K562 (cell line): ENCODE measurements around the gene MRAS. TPM values are rescaled to one million over a fixed set of nuclear protein-coding genes. Genes with fewer than 3 reads are reported as not detected.

ENCODE experiments used
- NCOA6 ChIP-seq: fragments of 450-650 bp; IDR thresholded peaks from 2 replicates; pipeline ENCODE4 v1.6.1; 2017; ENCODE audit warnings: mild to moderate bottlenecking
- NEUROD1 ChIP-seq: fragments of 150-350 bp; IDR thresholded peaks from 2 replicates; pipeline ENCODE4 v1.6.1; 2014; ENCODE audit warnings: borderline replicate concordance, low read length, low read depth; ENCODE audit not compliant: partially characterized antibody
- POLR2H ChIP-seq: IDR thresholded peaks from 2 replicates; pipeline ENCODE4 v1.6.1; 2016; ENCODE audit warnings: missing genetic modification characterization, low read depth, mild to moderate bottlenecking, control low read depth, missing compliant biosample characterization, moderate library complexity
- THRAP3 ChIP-seq: fragments of 450-650 bp; IDR thresholded peaks from 2 replicates; pipeline ENCODE4 v1.6.1; 2016; ENCODE audit warnings: mild to moderate bottlenecking, inconsistent platforms, borderline replicate concordance
- ZNF707 ChIP-seq: fragments of 250-450 bp; sonication (Bioruptor Pico); conservative IDR thresholded peaks from 2 replicates; pipeline ENCODE4 v1.8.0; 2022; ENCODE audit warnings: inconsistent platforms, mild to moderate bottlenecking, moderate library complexity
- ZNF717 ChIP-seq: fragments of 250-450 bp; sonication (Bioruptor Pico); IDR thresholded peaks from 2 replicates; pipeline ENCODE4 v1.5.0; 2021
- ZNF778 ChIP-seq: fragments of 450-650 bp; formaldehyde crosslinking; IDR thresholded peaks from 2 replicates; pipeline ENCODE4 v1.4.0; 2020; ENCODE audit warnings: mild to moderate bottlenecking, moderate library complexity
- polyA plus RNA-seq, 8 experiments: library from polyadenylated mRNA; depleted of rRNA in 4 of 8; stranded (reverse) in 5 of 8; unstranded in 3 of 8; fragments of >200 nt; fragmentation: Nextera tagmentation in 2 of 8; fragmentation: Illumina TruSeq in 1 of 8; extraction: Ambion mirVana in 2 of 8; extraction: Trizol in 1 of 8; gene quantifications; 2 replicates each; pipeline versions ENCODE4 v1.2.1 to v1.2.3, GENCODE V29; 2011 to 2014; ENCODE audit warnings: inconsistent platforms in 1 of 8, missing spikeins in 1 of 8
- total RNA-seq, 7 experiments: library from RNA; depleted of rRNA in 6 of 7; stranded (reverse); fragments of >200 nt in 6 of 7; fragmentation: Illumina TruSeq in 2 of 7; extraction: Trizol in 2 of 7; gene quantifications; 2 replicates each; pipeline versions ENCODE4 v1.2.1 to v1.2.3, GENCODE V29; 2011 to 2021; ENCODE audit warnings: low replicate concordance in 1 of 7
- TF ChIP-seq, protein P1 (sequence below): fragments of 450-650 bp; IDR thresholded peaks from 2 replicates; pipeline ENCODE4 v1.6.1; 2016; ENCODE audit warnings: antibody characterized with exemption
- TF ChIP-seq, protein P2 (sequence below), 2 experiments: fragments of 450-650 bp in 1 of 2; sonication (generic) in 1 of 2; formaldehyde crosslinking in 1 of 2; IDR thresholded peaks; 2 replicates each; pipeline versions ENCODE4 v1.7.1 to v1.9.0; 2016 to 2022; ENCODE audit warnings: inconsistent platforms in 1 of 2, mild to moderate bottlenecking in 1 of 2, missing genetic modification reagents in 1 of 2

Gene MRAS
- total and polyA plus RNA-seq, 9 of the 15 experiments (the other 6 are each of a cell fraction or from before 2014, with no cell fraction given): 1.5 to 10.0 (median 5.0) TPM

DNA sequence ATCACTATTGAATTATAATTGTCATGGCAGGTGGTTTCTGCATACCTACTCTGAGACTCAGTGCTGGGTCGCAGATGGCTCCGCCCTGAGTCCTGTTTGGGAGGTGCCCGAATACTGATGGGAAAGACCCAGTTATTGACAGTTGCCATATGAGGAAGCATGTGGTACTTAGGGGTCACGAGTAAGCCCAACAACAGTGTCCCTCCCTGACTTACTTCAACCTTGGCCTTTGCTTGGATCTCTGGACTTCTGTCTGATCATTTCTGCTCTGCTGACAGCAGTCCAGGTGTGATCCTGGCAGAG lies 16.8 kb downstream of the MRAS start (continued):
- TF ChIP-seq NEUROD1 (no peak), POLR2H (no peak), THRAP3 (no peak), NCOA6 (no peak), ZNF778 (CRISPR knock-in tag) (no peak), ZNF707 (CRISPR knock-in tag) (no peak), ZNF717 (CRISPR knock-in tag) (no peak)
- TF ChIP-seq, protein P1, sequence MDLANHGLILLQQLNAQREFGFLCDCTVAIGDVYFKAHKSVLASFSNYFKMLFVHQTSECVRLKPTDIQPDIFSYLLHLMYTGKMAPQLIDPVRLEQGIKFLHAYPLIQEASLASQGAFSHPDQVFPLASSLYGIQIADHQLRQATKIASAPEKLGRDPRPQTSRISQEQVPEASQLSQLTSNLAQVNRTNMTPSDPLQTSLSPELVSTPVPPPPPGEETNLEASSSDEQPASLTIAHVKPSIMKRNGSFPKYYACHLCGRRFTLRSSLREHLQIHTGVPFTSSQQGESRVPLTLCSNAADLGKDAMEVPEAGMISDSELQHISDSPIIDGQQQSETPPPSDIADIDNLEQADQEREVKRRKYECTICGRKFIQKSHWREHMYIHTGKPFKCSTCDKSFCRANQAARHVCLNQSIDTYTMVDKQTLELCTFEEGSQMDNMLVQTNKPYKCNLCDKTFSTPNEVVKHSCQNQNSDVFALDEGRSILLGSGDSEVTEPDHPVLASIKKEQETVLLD: no peak
- TF ChIP-seq, protein P2, sequence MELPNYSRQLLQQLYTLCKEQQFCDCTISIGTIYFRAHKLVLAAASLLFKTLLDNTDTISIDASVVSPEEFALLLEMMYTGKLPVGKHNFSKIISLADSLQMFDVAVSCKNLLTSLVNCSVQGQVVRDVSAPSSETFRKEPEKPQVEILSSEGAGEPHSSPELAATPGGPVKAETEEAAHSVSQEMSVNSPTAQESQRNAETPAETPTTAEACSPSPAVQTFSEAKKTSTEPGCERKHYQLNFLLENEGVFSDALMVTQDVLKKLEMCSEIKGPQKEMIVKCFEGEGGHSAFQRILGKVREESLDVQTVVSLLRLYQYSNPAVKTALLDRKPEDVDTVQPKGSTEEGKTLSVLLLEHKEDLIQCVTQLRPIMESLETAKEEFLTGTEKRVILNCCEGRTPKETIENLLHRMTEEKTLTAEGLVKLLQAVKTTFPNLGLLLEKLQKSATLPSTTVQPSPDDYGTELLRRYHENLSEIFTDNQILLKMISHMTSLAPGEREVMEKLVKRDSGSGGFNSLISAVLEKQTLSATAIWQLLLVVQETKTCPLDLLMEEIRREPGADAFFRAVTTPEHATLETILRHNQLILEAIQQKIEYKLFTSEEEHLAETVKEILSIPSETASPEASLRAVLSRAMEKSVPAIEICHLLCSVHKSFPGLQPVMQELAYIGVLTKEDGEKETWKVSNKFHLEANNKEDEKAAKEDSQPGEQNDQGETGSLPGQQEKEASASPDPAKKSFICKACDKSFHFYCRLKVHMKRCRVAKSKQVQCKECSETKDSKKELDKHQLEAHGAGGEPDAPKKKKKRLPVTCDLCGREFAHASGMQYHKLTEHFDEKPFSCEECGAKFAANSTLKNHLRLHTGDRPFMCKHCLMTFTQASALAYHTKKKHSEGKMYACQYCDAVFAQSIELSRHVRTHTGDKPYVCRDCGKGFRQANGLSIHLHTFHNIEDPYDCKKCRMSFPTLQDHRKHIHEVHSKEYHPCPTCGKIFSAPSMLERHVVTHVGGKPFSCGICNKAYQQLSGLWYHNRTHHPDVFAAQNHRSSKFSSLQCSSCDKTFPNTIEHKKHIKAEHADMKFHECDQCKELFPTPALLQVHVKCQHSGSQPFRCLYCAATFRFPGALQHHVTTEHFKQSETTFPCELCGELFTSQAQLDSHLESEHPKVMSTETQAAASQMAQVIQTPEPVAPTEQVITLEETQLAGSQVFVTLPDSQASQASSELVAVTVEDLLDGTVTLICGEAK (IDR thresholded peaks at IDR 0.05): no peak
- TF ChIP-seq, protein P2 (CRISPR knock-in tag; IDR thresholded peaks at IDR 0.05): no peak
